K562 (cell line): ENCODE data around the gene ACBD3. TPM values are rescaled to one million over a fixed set of nuclear protein-coding genes. Genes with fewer than 3 reads are reported as not detected.

Experiments
- ARID2 ChIP-seq: fragments of 450-650 bp; IDR thresholded peaks from 2 replicates; pipeline ENCODE4 v1.6.1; 2017; ENCODE audit warnings: antibody characterized with exemption, mild to moderate bottlenecking
- BHLHE40 ChIP-seq: IDR thresholded peaks from 2 replicates; pipeline ENCODE4 v1.6.1; 2011; ENCODE audit warnings: low read length, improper control_type of control experiment
- BRD4 ChIP-seq: fragments of 200-600 bp; sonication (generic); IDR thresholded peaks from 2 replicates; pipeline ENCODE4 v1.6.1; 2017; ENCODE audit warnings: inconsistent platforms
- CAMTA2 ChIP-seq: fragments of 250-450 bp; sonication (Bioruptor Pico); conservative IDR thresholded peaks from 2 replicates; pipeline ENCODE4 v1.5.1; 2022
- HDAC8 ChIP-seq: fragments of 450-650 bp; IDR thresholded peaks from 2 replicates; pipeline ENCODE4 v1.6.1; 2016; ENCODE audit warnings: mild to moderate bottlenecking, missing genetic modification characterization, moderate library complexity, missing compliant biosample characterization
- JUND ChIP-seq, 2 experiments: IDR thresholded peaks; 2 replicates in 1 of 2; 3 replicates in 1 of 2; pipeline ENCODE4 v1.6.1; 2011; ENCODE audit warnings: borderline replicate concordance in 2 of 2, low read depth in 2 of 2, low read length in 2 of 2, improper control_type of control experiment in 1 of 2, missing biosample characterization in 1 of 2, missing genetic modification characterization in 1 of 2, missing genetic modification reagents in 1 of 2
- MEIS2 ChIP-seq: fragments of 450-650 bp; IDR thresholded peaks from 2 replicates; pipeline ENCODE4 v1.6.1; 2014; ENCODE audit warnings: mild to moderate bottlenecking; ENCODE audit not compliant: partially characterized antibody
- NCOA2 ChIP-seq, 2 experiments: fragments of 450-650 bp; IDR thresholded peaks; 2 replicates each; pipeline ENCODE4 v1.6.1; 2018; ENCODE audit warnings: mild to moderate bottlenecking in 2 of 2, moderate library complexity in 1 of 2; ENCODE audit not compliant: partially characterized antibody in 2 of 2
- NR0B1 ChIP-seq: fragments of 450-650 bp; IDR thresholded peaks from one replicate; pipeline ENCODE4 v1.6.1; 2018; ENCODE audit warnings: mild to moderate bottlenecking, moderate library complexity; ENCODE audit not compliant: partially characterized antibody
- POLR2G ChIP-seq: fragments of 200-400 bp; formaldehyde crosslinking; IDR thresholded peaks from 2 replicates; pipeline ENCODE4 v1.6.1; 2017; ENCODE audit warnings: low read depth, mild to moderate bottlenecking, antibody characterized with exemption, low read length, moderate library complexity
- RBM25 ChIP-seq: fragments of 200-400 bp; formaldehyde crosslinking; IDR thresholded peaks from 2 replicates; pipeline ENCODE4 v1.6.1; 2018; ENCODE audit warnings: low read length, low read depth, moderate library complexity; ENCODE audit not compliant: severe bottlenecking
- RCOR1 ChIP-seq, 2 experiments: IDR thresholded peaks; 2 replicates each; pipeline ENCODE4 v1.6.1; 2012; ENCODE audit warnings: low read depth in 2 of 2, low read length in 2 of 2, borderline replicate concordance in 1 of 2, improper control_type of control experiment in 1 of 2
- ZBTB5 ChIP-seq: fragments of 450-650 bp; IDR thresholded peaks from 2 replicates; pipeline ENCODE4 v1.6.1; 2017; ENCODE audit warnings: antibody characterized with exemption
- polyA plus RNA-seq, 8 experiments: library from polyadenylated mRNA; depleted of rRNA in 4 of 8; stranded (reverse) in 5 of 8; unstranded in 3 of 8; fragments of >200 nt; fragmentation: Nextera tagmentation in 2 of 8; fragmentation: Illumina TruSeq in 1 of 8; extraction: Ambion mirVana in 2 of 8; extraction: Trizol in 1 of 8; gene quantifications; 2 replicates each; pipeline versions ENCODE4 v1.2.1 to v1.2.3, GENCODE V29; 2011 to 2014; ENCODE audit warnings: inconsistent platforms in 1 of 8, missing spikeins in 1 of 8
- total RNA-seq, 7 experiments: library from RNA; depleted of rRNA in 6 of 7; stranded (reverse); fragments of >200 nt in 6 of 7; fragmentation: Illumina TruSeq in 2 of 7; extraction: Trizol in 2 of 7; gene quantifications; 2 replicates each; pipeline versions ENCODE4 v1.2.1 to v1.2.3, GENCODE V29; 2011 to 2021; ENCODE audit warnings: low replicate concordance in 1 of 7

The ACBD3 gene
- total and polyA plus RNA-seq, 9 of the 15 experiments (the other 6 are each of a cell fraction or from before 2014, with no cell fraction given), result 11.1 to 36.7 (median 26.9) TPM

- 0 out of 2 replicates have a peak, but pooled peaks have one; percentile 33 for TF ChIP-seq ZBTB5
- TF ChIP-seq BHLHE40, result no peak
- peak; percentile 39; the same call in 1 of the 2 replicates for TF ChIP-seq JUND (IDR thresholded peaks at IDR 0.05; ENCODE audit: borderline replicate concordance, low read depth, low read length)
- TF ChIP-seq JUND (tag; IDR thresholded peaks at IDR 0.05; ENCODE audit: borderline replicate concordance, low read depth, low read length), result no peak
- TF ChIP-seq NR0B1, result no peak
- no peak for TF ChIP-seq NCOA2 (IDR thresholded peaks at IDR 0.05; ENCODE audit: partially characterized antibody in 2 of 2)
- no peak for TF ChIP-seq MEIS2
- peak in 1 of 2 experiments; percentile 71; a peak in 1 of 4 replicates for TF ChIP-seq RCOR1 (IDR thresholded peaks at IDR 0.05; ENCODE audit: borderline replicate concordance in 1 of 2, low read depth in 2 of 2, low read length in 2 of 2)
- TF ChIP-seq CAMTA2 (CRISPR knock-in tag), result no peak
- no peak for TF ChIP-seq HDAC8 (tag)
- peak; percentile 39 for TF ChIP-seq ARID2
- no peak for TF ChIP-seq BRD4
- TF ChIP-seq POLR2G, result no peak
- TF ChIP-seq RBM25, result no peak
Measured at GRCh38 chr1:226125097-226125630, 61.4 kb downstream of the ACBD3 start (continued).
